ENCODE data around the gene ARHGEF33.

Gene ARHGEF33

DNA sequence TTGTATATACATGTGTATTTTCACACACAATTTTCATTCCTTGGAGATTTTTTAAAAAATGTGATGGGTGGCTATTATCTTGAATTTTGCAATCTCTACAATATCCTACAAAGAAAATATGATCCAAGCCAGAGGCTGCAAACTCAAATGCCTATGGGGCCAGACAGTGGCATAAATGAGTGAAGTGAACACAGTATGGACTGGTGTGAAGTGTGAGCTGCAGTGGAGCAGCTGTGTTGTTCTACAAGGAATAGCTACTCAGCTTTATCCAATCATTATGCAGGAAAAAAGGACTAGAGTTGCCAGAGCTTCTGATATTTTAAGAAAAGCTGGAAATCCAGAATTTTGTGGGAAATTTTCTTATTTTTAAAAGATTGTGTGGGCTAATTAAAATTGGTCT, 62.1 kb downstream of the ARHGEF33 start:
- Histone ChIP-seq H3K27ac (ENCODE audit: low read length) (no peak overlapping the region), H3K4me3 (ENCODE audit: low read length) (no peak overlapping the region), H3K9me3 (ENCODE audit: insufficient read depth, low read length) (no peaks in the 10 kb centered on the region), H3K27me3 (ENCODE audit: low read depth, low read length) (no peaks in the 10 kb centered on the region), H3K4me1 (ENCODE audit: low read length) (no peaks in the 10 kb centered on the region; the same call in 1 of the 2 replicates), H3K79me2 (ENCODE audit: low read length) (no peaks in the 10 kb centered on the region), H4K20me1 (ENCODE audit: insufficient read depth, low read length) (no peaks in the 10 kb centered on the region), H2AFZ (ENCODE audit: low read depth, low read length) (no peak overlapping the region), H3K36me3 (replicated peaks; ENCODE audit: low read depth, low read length) (no peaks in the 10 kb centered on the region), H3K4me2 (ENCODE audit: low read length) (no peak overlapping the region), H3K9ac (ENCODE audit: low read length) (no peak overlapping the region)
- TF ChIP-seq, protein P1, sequence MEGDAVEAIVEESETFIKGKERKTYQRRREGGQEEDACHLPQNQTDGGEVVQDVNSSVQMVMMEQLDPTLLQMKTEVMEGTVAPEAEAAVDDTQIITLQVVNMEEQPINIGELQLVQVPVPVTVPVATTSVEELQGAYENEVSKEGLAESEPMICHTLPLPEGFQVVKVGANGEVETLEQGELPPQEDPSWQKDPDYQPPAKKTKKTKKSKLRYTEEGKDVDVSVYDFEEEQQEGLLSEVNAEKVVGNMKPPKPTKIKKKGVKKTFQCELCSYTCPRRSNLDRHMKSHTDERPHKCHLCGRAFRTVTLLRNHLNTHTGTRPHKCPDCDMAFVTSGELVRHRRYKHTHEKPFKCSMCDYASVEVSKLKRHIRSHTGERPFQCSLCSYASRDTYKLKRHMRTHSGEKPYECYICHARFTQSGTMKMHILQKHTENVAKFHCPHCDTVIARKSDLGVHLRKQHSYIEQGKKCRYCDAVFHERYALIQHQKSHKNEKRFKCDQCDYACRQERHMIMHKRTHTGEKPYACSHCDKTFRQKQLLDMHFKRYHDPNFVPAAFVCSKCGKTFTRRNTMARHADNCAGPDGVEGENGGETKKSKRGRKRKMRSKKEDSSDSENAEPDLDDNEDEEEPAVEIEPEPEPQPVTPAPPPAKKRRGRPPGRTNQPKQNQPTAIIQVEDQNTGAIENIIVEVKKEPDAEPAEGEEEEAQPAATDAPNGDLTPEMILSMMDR (IDR thresholded peaks at IDR 0.05; ENCODE audit: low read depth, low read length), result no peak

- H3K4me2 ChIP-seq (ENCODE audit: low read length), result no peak overlapping the region
- H3K9me3 ChIP-seq (ENCODE audit: insufficient read depth, low read length), result no peaks in the 10 kb centered on the region
- TF ChIP-seq EZH2phosphoT487 (IDR thresholded peaks at IDR 0.05; ENCODE audit: low read depth), result no peak
- TF ChIP-seq, protein P1 (IDR thresholded peaks at IDR 0.05; ENCODE audit: low read depth, low read length), result no peak
- H3K79me2 ChIP-seq (ENCODE audit: low read length), result no peaks in the 10 kb centered on the region
- H3K9ac ChIP-seq (ENCODE audit: low read length), result no peak overlapping the region
- no peak overlapping the region for H2AFZ ChIP-seq (ENCODE audit: low read depth, low read length)
- no peak overlapping the region for H3K4me3 ChIP-seq (ENCODE audit: low read length)
- H3K27me3 ChIP-seq (ENCODE audit: low read depth, low read length), result peaks cover 5% of the 10 kb centered on the region
- H3K36me3 ChIP-seq (replicated peaks; ENCODE audit: low read depth, low read length), result no peaks in the 10 kb centered on the region
- no peaks in the 10 kb centered on the region for H3K4me1 ChIP-seq (ENCODE audit: low read length)
- H4K20me1 ChIP-seq (ENCODE audit: insufficient read depth, low read length), result no peaks in the 10 kb centered on the region
- H3K27ac ChIP-seq (ENCODE audit: low read length), result no peak overlapping the region
Measured at GRCh38 chr2:38957972-38958371, 68.3 kb downstream of the ARHGEF33 start.

GRCh38 chr2:38959466-38959865, 69.8 kb downstream of the ARHGEF33 start:
- Histone ChIP-seq H2AFZ (ENCODE audit: low read depth, low read length) (no peak overlapping the region), H3K27me3 (ENCODE audit: low read depth, low read length) (peaks cover 5% of the 10 kb centered on the region), H4K20me1 (ENCODE audit: insufficient read depth, low read length) (no peaks in the 10 kb centered on the region), H3K36me3 (replicated peaks; ENCODE audit: low read depth, low read length) (no peaks in the 10 kb centered on the region), H3K9me3 (ENCODE audit: insufficient read depth, low read length) (no peaks in the 10 kb centered on the region), H3K4me3 (ENCODE audit: low read length) (no peak overlapping the region), H3K4me1 (ENCODE audit: low read length) (no peaks in the 10 kb centered on the region), H3K79me2 (ENCODE audit: low read length) (no peaks in the 10 kb centered on the region), H3K4me2 (ENCODE audit: low read length) (no peak overlapping the region), H3K27ac (ENCODE audit: low read length) (no peak overlapping the region), H3K9ac (ENCODE audit: low read length) (no peak overlapping the region)
- TF ChIP-seq EZH2phosphoT487 (IDR thresholded peaks at IDR 0.05; ENCODE audit: low read depth), result no peak
- TF ChIP-seq, protein P1 (IDR thresholded peaks at IDR 0.05; ENCODE audit: low read depth, low read length), result no peak

GRCh38 chr2:38959938-38960608, 70.4 kb downstream of the ARHGEF33 start:
- Histone ChIP-seq H3K4me2 (ENCODE audit: low read length) (no peak overlapping the region), H3K9ac (ENCODE audit: low read length) (no peak overlapping the region), H3K36me3 (replicated peaks; ENCODE audit: low read depth, low read length) (no peaks in the 10 kb centered on the region)

More at GRCh38 chr2:38959938-38960608, 70.4 kb downstream of the ARHGEF33 start:
- Histone ChIP-seq H4K20me1 (ENCODE audit: insufficient read depth, low read length) (no peaks in the 10 kb centered on the region), H3K4me3 (ENCODE audit: low read length) (no peak overlapping the region), H2AFZ (ENCODE audit: low read depth, low read length) (no peak overlapping the region), H3K27ac (ENCODE audit: low read length) (no peak overlapping the region), H3K9me3 (ENCODE audit: insufficient read depth, low read length) (no peaks in the 10 kb centered on the region), H3K27me3 (ENCODE audit: low read depth, low read length) (peaks cover 5% of the 10 kb centered on the region), H3K4me1 (ENCODE audit: low read length) (no peaks in the 10 kb centered on the region), H3K79me2 (ENCODE audit: low read length) (no peaks in the 10 kb centered on the region)
- TF ChIP-seq EZH2phosphoT487 (IDR thresholded peaks at IDR 0.05; ENCODE audit: low read depth), result no peak
- TF ChIP-seq, protein P1 (IDR thresholded peaks at IDR 0.05; ENCODE audit: low read depth, low read length), result no peak

All from OCI-LY3 (cell line).